Endothelial cell of umbilical vein (primary cell): ENCODE results near the gene GPD1. TPM values are rescaled to one million over a fixed set of nuclear protein-coding genes. Genes with fewer than 3 reads are reported as not detected.

ENCODE experiments used
- BruUV-seq: library from RNA; stranded (reverse); fragments of 400-500 nt; replicated peaks from 2 replicates; lab custom pipeline; 2021; lab: Mats Ljungman, UMichigan
- CTCF ChIA-PET: fragments of 300-600, 350-600 bp; sonication (Branson Sonifier 250); formaldehyde crosslinking; loops from one replicate; lab custom pipeline; 2021; ENCODE audit warnings: antibody characterized with exemption, inconsistent platforms; lab: Charles Lee
- POLR2A ChIA-PET: fragments of 300-600, 350-600 bp; sonication (Branson Sonifier 250); formaldehyde crosslinking; loops from one replicate; lab custom pipeline; 2021; ENCODE audit warnings: antibody characterized with exemption, inconsistent platforms; lab: Charles Lee
- DNase-seq: peaks from one replicate; pipeline ENCODE4 v3.0.0-alpha.2; 2011; ENCODE audit warnings: low read depth, low spot score
- FAIRE-seq: peaks from 2 replicates; lab custom pipeline; 2011; peaks lifted over from hg19 to GRCh38; lab: Jason Lieb, UNC
- H2AFZ ChIP-seq: 2 replicates; pipeline ENCODE4 v1.6.0; 2012; ENCODE audit warnings: low read depth, low read length, control low read depth, inconsistent platforms
- H3K27ac ChIP-seq: 2 replicates; pipeline ENCODE4 v1.5.1; 2011; ENCODE audit warnings: low read depth, mild to moderate bottlenecking, control low read depth, low read length, moderate library complexity; ENCODE audit not compliant: insufficient read depth
- H3K27me3 ChIP-seq, 2 experiments: 2 replicates each; pipeline versions ENCODE4 v1.6.0 to v1.6.1; 2011; ENCODE audit warnings: low read length in 2 of 2, mixed read lengths in 1 of 2; ENCODE audit not compliant: control insufficient read depth in 2 of 2, insufficient read depth in 2 of 2
- H3K36me3 ChIP-seq, 2 experiments: 2 replicates in 1 of 2; 3 replicates in 1 of 2; pipeline ENCODE4 v1.5.1; 2011; ENCODE audit warnings: low read length in 2 of 2, mild to moderate bottlenecking in 1 of 2, moderate library complexity in 1 of 2; ENCODE audit not compliant: control insufficient read depth in 2 of 2, insufficient read depth in 2 of 2; ENCODE audit errors: extremely low read depth in 1 of 2
- H3K4me1 ChIP-seq: 3 replicates; pipeline ENCODE4 v1.5.1; 2011; ENCODE audit warnings: mild to moderate bottlenecking, low read length; ENCODE audit not compliant: control insufficient read depth, insufficient read depth; ENCODE audit errors: extremely low read depth
- H3K4me2 ChIP-seq: 2 replicates; pipeline ENCODE4 v1.6.1; 2011; ENCODE audit warnings: low read length, control low read depth, mixed read lengths; ENCODE audit not compliant: insufficient read depth
- H3K4me3 ChIP-seq, 3 experiments: fragments of 200-600 bp in 1 of 3; sonication (generic), shearing (Covaris generic) in 1 of 3; replicated peaks in 1 of 3; 2 replicates each; pipeline ENCODE4 v1.5.1; 2011 to 2016; ENCODE audit warnings: control low read depth in 3 of 3, low read length in 3 of 3, mild to moderate bottlenecking in 2 of 3, inconsistent platforms in 1 of 3, low read depth in 1 of 3, moderate library complexity in 1 of 3; ENCODE audit not compliant: insufficient read depth in 1 of 3
- H3K79me2 ChIP-seq: 2 replicates; pipeline ENCODE4 v1.6.0; 2012; ENCODE audit warnings: low read length, inconsistent platforms; ENCODE audit not compliant: control insufficient read depth, insufficient read depth
- H3K9ac ChIP-seq: replicated peaks from 2 replicates; pipeline ENCODE3; 2011; ENCODE audit warnings: low read length, control low read depth; ENCODE audit not compliant: insufficient read depth; ENCODE audit errors: extremely low read depth
- H3K9me1 ChIP-seq: replicated peaks from 3 replicates; pipeline ENCODE4 v1.6.0; 2011; ENCODE audit warnings: mild to moderate bottlenecking, low read length; ENCODE audit not compliant: control insufficient read depth, insufficient read depth; ENCODE audit errors: extremely low read depth
- H3K9me3 ChIP-seq: replicated peaks from 2 replicates; pipeline ENCODE4 v1.5.1; 2012; ENCODE audit warnings: low read length, inconsistent platforms; ENCODE audit not compliant: control insufficient read depth, insufficient read depth
- H4K20me1 ChIP-seq: replicated peaks from 2 replicates; pipeline ENCODE3; 2011; ENCODE audit warnings: mild to moderate bottlenecking, low read length; ENCODE audit not compliant: control insufficient read depth, insufficient read depth; ENCODE audit errors: extremely low read depth
- EZH2 ChIP-seq: IDR thresholded peaks from 2 replicates; pipeline ENCODE4 v1.6.1; 2012; ENCODE audit warnings: borderline replicate concordance, low read depth, mild to moderate bottlenecking, moderate library complexity, low read length, inconsistent platforms; ENCODE audit not compliant: severe bottlenecking
- FOS ChIP-seq: IDR thresholded peaks from 2 replicates; pipeline ENCODE4 v1.6.1; 2011; ENCODE audit warnings: mild to moderate bottlenecking, low read length, moderate library complexity, borderline replicate concordance; ENCODE audit not compliant: insufficient read depth
- GATA2 ChIP-seq: IDR thresholded peaks from 2 replicates; pipeline ENCODE4 v1.7.0; 2011; ENCODE audit warnings: low read depth, mild to moderate bottlenecking, moderate library complexity, mixed read lengths, low read length; ENCODE audit not compliant: insufficient read length, insufficient read depth
- MYC ChIP-seq: IDR thresholded peaks from one replicate; pipeline ENCODE4 v1.6.1; 2011; ENCODE audit warnings: mild to moderate bottlenecking, low read depth, low read length
- dilution Hi-C: fragments of 300-500 bp; cut with MboI; formaldehyde crosslinking; loops from one replicate; pipeline ENCODE4 v1.15.0; 2019; ENCODE audit warnings: low sequenced_read_pairs; ENCODE audit not compliant: extremely low pct_ligation_motif_present
- intact Hi-C: fragments of 100-400 bp; cut with micrococcal nuclease; formaldehyde crosslinking; loops from one replicate; pipeline ENCODE4 v1.10.0; 2022
- polyA plus RNA-seq, 4 experiments: library from polyadenylated mRNA; depleted of rRNA in 3 of 4; stranded (reverse) in 3 of 4; unstranded in 1 of 4; fragments of >200 nt; gene quantifications; 2 replicates each; pipeline versions ENCODE4 v1.2.1 to v1.2.3, GENCODE V29; 2011 to 2012; ENCODE audit warnings: missing spikeins in 1 of 4
- total RNA-seq: library from RNA; stranded (reverse); gene quantifications from 2 replicates; pipeline ENCODE4 v1.2.3, GENCODE V29; 2021
- TF ChIP-seq, protein P1 (sequence below), 2 donors: IDR thresholded peaks; 1 replicate in 1 of 2; 2 replicates in 1 of 2; pipeline ENCODE4 v1.5.1; 2011; ENCODE audit warnings: low read length in 2 of 2, mild to moderate bottlenecking in 2 of 2, moderate library complexity in 2 of 2, control low read depth in 1 of 2, inconsistent platforms in 1 of 2, low read depth in 1 of 2; ENCODE audit not compliant: insufficient read depth in 1 of 2; ENCODE audit errors: extremely low read depth in 1 of 2
- TF ChIP-seq, protein P2 (sequence below): IDR thresholded peaks from 2 replicates; pipeline ENCODE4 v1.6.1; 2011; ENCODE audit not compliant: insufficient read depth, insufficient read length

Gene GPD1
- total and polyA plus RNA-seq, 2 donors (not counting 3 experiments of a cell fraction or from before 2014, with no cell fraction given) = 0.07 TPM; not detected in 1

DNA sequence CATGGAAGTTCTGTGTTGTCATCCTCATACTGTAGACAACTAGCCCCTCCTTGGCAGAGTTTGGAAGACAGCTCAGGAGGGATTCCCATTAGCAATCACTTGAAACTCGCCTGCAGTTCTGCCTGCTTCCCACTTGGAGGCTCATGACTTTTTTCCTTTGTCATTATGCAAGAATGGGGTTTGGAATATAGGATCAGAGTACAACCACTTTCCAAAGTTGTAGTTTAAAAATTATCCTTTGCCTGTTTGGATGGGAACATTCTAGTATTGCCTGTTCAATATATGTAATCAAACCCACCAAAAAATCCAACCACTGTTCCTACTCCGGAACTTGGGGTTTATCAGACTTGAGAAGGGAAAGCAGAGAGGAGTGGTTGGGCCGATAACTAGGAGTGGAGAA, 2.1 kb upstream of the GPD1 start:
- Histone ChIP-seq H3K9ac (no peak overlapping the region), H3K9me1 (no peaks in the 10 kb centered on the region), H3K36me3 (peaks cover 11 to 30% of the 10 kb centered on the region in 2 experiments), H3K79me2 (no peaks in the 10 kb centered on the region), H3K4me3 (no peak overlapping the region), H3K27ac (no peak overlapping the region), H3K9me3 (no peaks in the 10 kb centered on the region), H3K4me1 (no peaks in the 10 kb centered on the region), H4K20me1 (no peaks in the 10 kb centered on the region), H3K4me2 (no peak overlapping the region), H3K27me3 (no peaks in the 10 kb centered on the region), H2AFZ (no peak overlapping the region)
- FAIRE-seq = peak; percentile 73
- TF ChIP-seq EZH2 (no peak), FOS (no peak), MYC (no peak), GATA2 (no peak)
- TF ChIP-seq, protein P1, sequence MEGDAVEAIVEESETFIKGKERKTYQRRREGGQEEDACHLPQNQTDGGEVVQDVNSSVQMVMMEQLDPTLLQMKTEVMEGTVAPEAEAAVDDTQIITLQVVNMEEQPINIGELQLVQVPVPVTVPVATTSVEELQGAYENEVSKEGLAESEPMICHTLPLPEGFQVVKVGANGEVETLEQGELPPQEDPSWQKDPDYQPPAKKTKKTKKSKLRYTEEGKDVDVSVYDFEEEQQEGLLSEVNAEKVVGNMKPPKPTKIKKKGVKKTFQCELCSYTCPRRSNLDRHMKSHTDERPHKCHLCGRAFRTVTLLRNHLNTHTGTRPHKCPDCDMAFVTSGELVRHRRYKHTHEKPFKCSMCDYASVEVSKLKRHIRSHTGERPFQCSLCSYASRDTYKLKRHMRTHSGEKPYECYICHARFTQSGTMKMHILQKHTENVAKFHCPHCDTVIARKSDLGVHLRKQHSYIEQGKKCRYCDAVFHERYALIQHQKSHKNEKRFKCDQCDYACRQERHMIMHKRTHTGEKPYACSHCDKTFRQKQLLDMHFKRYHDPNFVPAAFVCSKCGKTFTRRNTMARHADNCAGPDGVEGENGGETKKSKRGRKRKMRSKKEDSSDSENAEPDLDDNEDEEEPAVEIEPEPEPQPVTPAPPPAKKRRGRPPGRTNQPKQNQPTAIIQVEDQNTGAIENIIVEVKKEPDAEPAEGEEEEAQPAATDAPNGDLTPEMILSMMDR (IDR thresholded peaks at IDR 0.05; ENCODE audit: extremely low read depth in 1 of 2, insufficient read depth in 1 of 2, low read depth in 1 of 2, low read length in 2 of 2) = peak; percentile 19 to 45
- TF ChIP-seq, protein P2, sequence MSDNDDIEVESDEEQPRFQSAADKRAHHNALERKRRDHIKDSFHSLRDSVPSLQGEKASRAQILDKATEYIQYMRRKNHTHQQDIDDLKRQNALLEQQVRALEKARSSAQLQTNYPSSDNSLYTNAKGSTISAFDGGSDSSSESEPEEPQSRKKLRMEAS = no peak
- ChIA-PET POLR2A (interaction anchor here (0.7 kb wide), 1 partner anchor 12 kb away, joined by 5 read pairs; no protein-coding TSS in a partner anchor), CTCF (interaction anchor here (0.6 to 6.4 kb wide), 8 partner anchors 9 to 212 kb away, joined by 3 to 80 read pairs (median 6); partner anchors contain the start of genes COX14 and SMARCD1)
- dilution Hi-C loops (no loop called here), intact Hi-C loops (no loop called here)
- BruUV-seq = no TSS peak
- DNase-seq = peak; percentile 22
